ENCODE results near the gene CHRNA1. TPM values are rescaled to one million over a fixed set of nuclear protein-coding genes. Genes with fewer than 3 reads are reported as not detected.

The CHRNA1 gene
- total RNA-seq = not detected in 2 replicates

DNA sequence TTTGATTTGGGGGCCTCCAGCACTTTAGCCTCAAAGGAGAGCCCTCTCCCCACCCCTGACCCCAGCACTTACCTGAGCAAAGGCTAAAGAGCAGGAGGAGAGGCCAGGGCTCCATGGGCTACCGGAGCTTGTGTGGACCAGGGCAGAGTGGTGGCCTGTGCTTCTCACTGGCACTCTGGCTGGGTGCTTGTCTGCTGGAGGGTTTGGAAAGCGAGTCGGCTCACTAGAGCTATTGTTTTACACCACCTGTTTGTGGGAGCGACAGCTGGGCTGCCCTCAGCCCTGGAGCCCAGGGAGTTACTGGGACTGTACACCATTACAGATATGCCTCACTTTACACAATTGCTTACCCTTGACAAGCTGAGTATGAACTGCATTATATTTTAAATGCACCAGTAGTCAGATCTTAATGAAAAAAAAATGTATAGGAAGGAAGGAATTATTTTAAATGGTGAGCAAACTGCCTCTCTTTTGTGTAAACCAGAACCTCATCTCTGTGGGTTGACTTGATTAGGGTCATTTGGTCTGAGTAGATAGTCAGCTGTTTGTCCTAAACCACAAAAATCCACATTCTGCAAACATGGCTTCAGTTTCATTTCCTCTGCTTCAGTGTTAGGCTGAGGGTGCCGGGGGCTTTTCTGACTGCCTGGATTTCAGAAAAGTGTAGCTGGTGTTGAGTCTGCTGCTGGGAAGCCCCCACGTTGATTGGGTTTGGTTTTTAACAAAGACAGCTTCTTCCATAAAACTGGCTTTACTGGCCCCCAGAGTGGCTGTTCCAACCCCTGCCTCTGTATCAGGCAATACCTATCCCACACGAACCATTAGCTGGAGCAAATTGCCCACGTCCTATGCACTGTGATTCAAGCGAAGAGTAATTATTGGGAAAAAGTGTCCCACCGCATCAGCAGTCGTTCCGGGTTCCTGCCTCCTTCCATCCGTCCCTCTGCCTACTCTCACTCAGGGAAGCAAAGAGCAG is at the start of gene CHRNA1:
TSS of gene CHRNA1 (minus strand) at position 193 of the 976 bp plus-strand sequence. CDS start at position 115, 78 bp downstream.
- H3K27ac Mint-ChIP-seq = no peak within 1 kb of the TSS
- no peak within 1 kb of the TSS for H3K4me3 Mint-ChIP-seq
- intact Hi-C loops (cut with micrococcal nuclease) = no loop called here
- peaks cover 8% of the 10 kb centered on the region for H3K4me1 Mint-ChIP-seq
- H3K36me3 Mint-ChIP-seq (ENCODE audit: low read depth) = no peaks in the 10 kb centered on the region
- DNase-seq = no peak
- peaks cover 16% of the 10 kb centered on the region for H3K27me3 Mint-ChIP-seq
- H3K9me3 Mint-ChIP-seq = no peaks in the 10 kb centered on the region

DNA sequence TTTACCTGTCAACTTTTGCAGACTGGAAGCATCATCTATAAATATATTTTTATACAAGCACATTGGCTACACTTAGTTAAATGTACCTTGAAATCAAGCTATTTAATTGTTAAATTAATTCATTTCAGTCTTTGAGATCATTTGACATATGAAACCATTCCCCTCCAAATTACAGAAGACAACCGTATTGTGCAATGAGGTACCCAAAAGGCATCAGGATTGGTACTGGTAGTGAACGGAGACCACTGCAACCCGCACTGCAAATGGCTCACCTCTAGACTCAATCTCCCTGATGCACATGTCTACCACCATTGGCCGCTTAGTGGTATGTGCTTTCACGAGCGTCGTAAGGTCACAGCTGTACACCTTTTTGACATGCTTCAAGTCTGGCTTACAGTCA is 47.8 kb upstream of the CHRNA1 start:
- H3K9me3 Mint-ChIP-seq = no peaks in the 10 kb centered on the region
- no peak for DNase-seq
- H3K27ac Mint-ChIP-seq = no peak overlapping the region
- no peak overlapping the region for H3K4me3 Mint-ChIP-seq
- H3K27me3 Mint-ChIP-seq = no peaks in the 10 kb centered on the region
- no peaks in the 10 kb centered on the region for H3K36me3 Mint-ChIP-seq (ENCODE audit: low read depth)
- intact Hi-C loops (cut with micrococcal nuclease) = no loop called here
- peaks cover 4% of the 10 kb centered on the region for H3K4me1 Mint-ChIP-seq

DNA sequence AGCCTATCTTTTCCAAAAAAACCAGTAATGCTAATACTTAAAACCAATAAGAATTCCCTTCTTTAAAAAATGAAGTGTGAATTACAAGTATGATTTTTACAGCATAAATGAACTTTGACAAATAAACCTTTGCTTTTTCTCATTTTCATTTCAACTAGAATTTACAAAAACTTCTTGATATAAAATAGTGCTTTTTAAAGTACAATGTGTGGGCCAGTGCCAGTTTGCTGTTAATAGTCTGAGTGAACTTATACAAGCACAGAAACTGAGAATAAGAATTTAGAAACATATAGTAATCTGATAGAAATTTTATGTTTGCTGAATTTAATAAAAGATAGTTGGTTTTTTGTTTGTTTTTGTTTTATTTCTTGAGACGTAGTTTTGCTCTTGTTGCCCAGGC is 43.7 kb upstream of the CHRNA1 start:
- peaks cover 9% of the 10 kb centered on the region for H3K27me3 Mint-ChIP-seq
- peaks cover 4% of the 10 kb centered on the region for H3K4me1 Mint-ChIP-seq
- no peak for DNase-seq
- intact Hi-C loops (cut with micrococcal nuclease) = no loop called here
- H3K27ac Mint-ChIP-seq = no peak overlapping the region
- H3K4me3 Mint-ChIP-seq = no peak overlapping the region
- H3K36me3 Mint-ChIP-seq (ENCODE audit: low read depth) = no peaks in the 10 kb centered on the region
- no peaks in the 10 kb centered on the region for H3K9me3 Mint-ChIP-seq

DNA sequence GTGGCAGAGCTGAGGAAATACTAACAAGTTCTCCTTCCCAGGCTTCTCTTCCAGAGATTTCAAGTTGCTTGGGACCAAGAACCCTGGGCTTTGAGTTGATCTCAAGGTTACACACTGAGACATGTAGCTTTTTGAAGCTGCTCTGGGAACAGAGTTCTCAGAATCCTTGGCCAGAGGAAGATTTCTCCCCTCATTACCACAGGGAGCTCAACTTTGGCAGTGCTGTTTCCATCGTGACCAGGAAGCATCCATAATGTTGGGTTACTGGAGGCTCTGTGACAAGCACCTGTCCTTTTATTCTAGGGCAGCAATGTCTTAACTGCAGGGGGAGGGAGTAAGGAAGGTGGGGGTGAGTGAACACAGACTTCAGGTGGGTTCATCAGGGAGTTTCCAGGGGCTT is 41.5 kb upstream of the CHRNA1 start:
- H3K9me3 Mint-ChIP-seq = no peaks in the 10 kb centered on the region
- H3K4me1 Mint-ChIP-seq = peaks cover 4% of the 10 kb centered on the region
- no peak overlapping the region for H3K27ac Mint-ChIP-seq
- intact Hi-C loops (cut with micrococcal nuclease) = no loop called here
- no peaks in the 10 kb centered on the region for H3K36me3 Mint-ChIP-seq (ENCODE audit: low read depth)
- DNase-seq = no peak
- no peak overlapping the region for H3K4me3 Mint-ChIP-seq
- peaks cover 9% of the 10 kb centered on the region for H3K27me3 Mint-ChIP-seq

DNA sequence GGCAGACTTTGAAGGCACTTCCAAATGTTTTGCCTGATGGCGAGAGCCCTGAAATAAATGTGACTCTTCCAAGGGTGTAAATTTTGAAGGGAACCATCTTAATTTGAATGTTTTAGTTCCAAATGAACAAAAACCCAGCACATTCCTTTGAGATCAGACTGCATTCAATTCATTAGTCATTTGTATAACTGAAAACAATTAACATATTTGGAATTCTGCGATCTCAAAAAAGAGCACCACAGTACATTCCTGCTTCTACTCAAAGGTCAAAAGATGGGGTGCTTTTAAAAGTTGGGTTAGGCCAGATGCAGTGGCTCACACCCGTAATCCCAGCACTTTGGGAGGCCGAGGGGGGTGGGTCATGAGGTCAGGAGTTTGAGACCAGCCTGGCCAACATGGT is 38.2 kb upstream of the CHRNA1 start:
- no peaks in the 10 kb centered on the region for H3K4me1 Mint-ChIP-seq
- no peak for DNase-seq
- H3K27me3 Mint-ChIP-seq = peaks cover 9% of the 10 kb centered on the region
- no peaks in the 10 kb centered on the region for H3K9me3 Mint-ChIP-seq
- no peaks in the 10 kb centered on the region for H3K36me3 Mint-ChIP-seq (ENCODE audit: low read depth)
- H3K27ac Mint-ChIP-seq = no peak overlapping the region
- no peak overlapping the region for H3K4me3 Mint-ChIP-seq
- intact Hi-C loops (cut with micrococcal nuclease) = no loop called here

DNA sequence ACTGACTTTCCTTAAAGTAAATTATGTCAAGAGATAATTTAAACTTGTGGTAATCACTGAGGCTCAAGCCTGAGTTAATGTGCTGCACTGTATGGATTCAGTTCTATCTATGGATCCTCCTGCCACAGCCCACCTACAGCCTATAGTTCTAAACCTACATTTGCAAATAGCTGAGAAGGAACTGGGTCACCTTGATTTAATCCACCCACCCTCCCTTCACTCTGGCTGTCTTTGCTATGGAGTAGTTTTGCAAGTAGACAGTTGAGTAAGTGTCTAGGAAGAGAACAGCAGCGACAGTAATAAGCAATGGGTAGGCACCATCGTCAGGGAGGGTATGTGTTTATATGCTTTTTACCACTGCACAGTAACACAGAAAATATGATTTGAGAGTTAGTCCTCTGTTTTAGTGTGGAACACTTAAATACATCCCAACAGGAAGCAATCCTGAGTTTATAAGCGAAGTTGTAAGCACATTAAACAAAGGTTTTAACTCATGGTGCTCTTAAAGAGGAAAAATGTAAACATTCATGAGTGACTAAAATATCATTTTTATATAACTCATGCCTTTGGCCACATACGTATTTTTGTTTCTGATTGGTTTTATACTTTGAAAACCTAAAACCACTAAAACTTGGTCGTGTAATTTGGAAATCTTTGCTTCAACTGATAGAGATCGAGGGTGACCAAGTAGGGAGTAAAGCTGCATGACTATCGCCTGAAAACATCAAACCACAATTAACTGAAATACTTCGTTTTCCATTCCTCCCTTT is 36.3 kb upstream of the CHRNA1 start:
- no peak overlapping the region for H3K27ac Mint-ChIP-seq
- intact Hi-C loops (cut with micrococcal nuclease) = no loop called here
- no peaks in the 10 kb centered on the region for H3K9me3 Mint-ChIP-seq
- H3K27me3 Mint-ChIP-seq = peaks cover 9% of the 10 kb centered on the region
- peaks cover 9% of the 10 kb centered on the region for H3K4me1 Mint-ChIP-seq
- no peak for DNase-seq
- no peaks in the 10 kb centered on the region for H3K36me3 Mint-ChIP-seq (ENCODE audit: low read depth)
- H3K4me3 Mint-ChIP-seq = no peak overlapping the region

DNA sequence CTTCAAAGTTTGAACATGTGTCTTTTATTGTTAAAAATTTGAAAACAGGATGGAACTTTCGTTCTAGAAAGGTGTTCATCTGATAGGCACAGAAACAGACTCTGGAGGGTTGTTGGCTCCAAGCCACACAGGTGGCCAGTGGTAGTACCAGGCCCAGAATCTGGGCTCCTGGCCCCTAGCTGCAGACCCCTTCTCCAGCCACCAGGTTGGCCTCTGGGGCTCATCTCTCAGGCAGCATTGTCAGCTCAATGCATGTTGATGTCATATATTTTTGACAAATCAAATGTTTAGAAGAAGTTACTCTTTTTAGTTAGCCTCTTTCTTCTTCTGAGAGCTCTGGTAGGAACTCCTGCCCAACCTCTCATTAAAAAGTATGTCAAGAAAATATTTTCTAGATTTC is 34.5 kb upstream of the CHRNA1 start:
- Mint-ChIP-seq H3K36me3 (ENCODE audit: low read depth) (no peaks in the 10 kb centered on the region), H3K4me1 (peaks cover 19% of the 10 kb centered on the region), H3K27me3 (no peaks in the 10 kb centered on the region), H3K4me3 (no peak overlapping the region), H3K9me3 (no peaks in the 10 kb centered on the region), H3K27ac (no peak overlapping the region)
- intact Hi-C loops (cut with micrococcal nuclease) = loop anchor here (10.0 kb wide), 1 partner anchor 356 kb away; no protein-coding TSS in a partner anchor
- DNase-seq = no peak

DNA sequence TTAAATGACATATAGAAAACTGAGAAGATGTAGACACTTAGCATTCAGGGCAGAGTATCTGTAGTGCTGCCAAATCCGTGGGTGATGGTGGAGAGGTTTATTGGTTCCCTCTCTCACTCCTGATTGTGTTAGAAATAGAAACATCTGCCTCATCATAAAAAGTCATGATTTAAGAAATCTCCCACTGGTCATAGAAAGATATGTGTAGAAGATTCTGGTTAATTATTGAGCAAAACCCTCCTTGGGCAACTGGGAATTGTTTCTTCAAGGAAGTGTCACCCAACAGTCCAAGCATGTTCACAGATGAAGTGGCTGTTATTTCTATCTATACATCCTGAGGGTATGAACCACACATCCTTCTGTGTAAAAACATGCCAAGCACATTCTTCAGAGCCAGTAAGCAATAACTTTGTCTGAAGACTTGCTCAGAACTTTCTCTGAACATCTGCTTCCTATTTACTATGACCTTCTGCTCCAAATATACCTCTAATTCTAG is 33.6 kb upstream of the CHRNA1 start:
- DNase-seq = no peak
- no peak overlapping the region for H3K4me3 Mint-ChIP-seq
- intact Hi-C loops (cut with micrococcal nuclease) = loop anchor here (10.0 kb wide), 1 partner anchor 357 kb away; no protein-coding TSS in a partner anchor
- no peaks in the 10 kb centered on the region for H3K9me3 Mint-ChIP-seq
- no peaks in the 10 kb centered on the region for H3K36me3 Mint-ChIP-seq (ENCODE audit: low read depth)
- H3K27ac Mint-ChIP-seq = no peak overlapping the region
- H3K4me1 Mint-ChIP-seq = peaks cover 19% of the 10 kb centered on the region
- H3K27me3 Mint-ChIP-seq = no peaks in the 10 kb centered on the region

DNA sequence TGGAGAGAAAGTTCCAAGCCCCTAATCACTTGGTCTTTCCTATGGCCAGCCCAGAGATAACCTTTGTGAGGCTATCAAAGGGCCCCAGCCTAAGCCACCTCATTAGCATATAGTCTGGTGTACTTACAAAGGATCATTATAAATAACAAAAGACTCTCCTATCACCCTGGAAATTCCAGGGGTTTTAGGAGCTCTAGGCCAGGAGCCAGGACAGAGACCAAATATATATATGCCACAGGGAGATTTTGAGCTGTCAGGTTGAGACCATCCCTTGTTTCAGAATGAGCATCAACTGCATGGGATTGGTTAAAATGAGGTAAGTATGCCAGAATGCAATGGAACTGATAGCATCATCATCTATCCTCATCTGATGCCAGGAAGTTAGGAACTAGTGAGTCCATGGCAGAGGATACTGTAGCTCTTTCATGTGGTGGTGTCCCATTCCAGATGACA is 32.1 kb upstream of the CHRNA1 start:
- peak overlapping the region; percentile 70 for H3K27ac Mint-ChIP-seq
- no peaks in the 10 kb centered on the region for H3K36me3 Mint-ChIP-seq (ENCODE audit: low read depth)
- H3K27me3 Mint-ChIP-seq = no peaks in the 10 kb centered on the region
- no peaks in the 10 kb centered on the region for H3K9me3 Mint-ChIP-seq
- no peak overlapping the region for H3K4me3 Mint-ChIP-seq
- intact Hi-C loops (cut with micrococcal nuclease) = loop anchor here (10.0 kb wide), 1 partner anchor 358 kb away; no protein-coding TSS in a partner anchor
- peaks cover 25% of the 10 kb centered on the region for H3K4me1 Mint-ChIP-seq
- no peak for DNase-seq

DNA sequence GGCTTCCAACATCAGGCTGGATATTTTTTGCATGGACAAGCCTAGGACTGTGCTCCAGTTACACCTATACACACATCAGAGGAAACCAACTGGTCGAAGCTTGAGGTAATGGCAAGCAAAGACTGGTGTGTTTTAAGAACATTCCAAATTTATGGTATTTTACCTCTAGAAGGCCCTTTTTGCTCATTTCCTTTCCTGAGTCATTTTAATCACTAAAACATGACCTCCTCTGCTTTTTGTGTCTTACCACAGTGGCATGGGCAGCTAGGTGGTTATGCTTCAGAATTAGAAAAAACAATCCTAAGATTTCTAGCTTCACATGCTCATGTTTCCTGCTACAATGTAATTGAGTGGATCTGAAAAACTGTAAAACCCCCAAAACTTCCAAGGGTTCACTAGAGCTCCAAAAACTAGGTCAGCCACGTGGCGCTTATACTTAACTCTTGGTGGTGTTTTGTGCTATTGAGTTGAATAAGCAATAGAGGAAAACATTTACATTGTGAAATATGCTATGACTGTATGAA is 30.6 kb upstream of the CHRNA1 start:
- Mint-ChIP-seq H3K4me1 (peaks cover 25% of the 10 kb centered on the region), H3K9me3 (no peaks in the 10 kb centered on the region), H3K27me3 (no peaks in the 10 kb centered on the region), H3K36me3 (ENCODE audit: low read depth) (no peaks in the 10 kb centered on the region), H3K4me3 (no peak overlapping the region), H3K27ac (peak overlapping the region; percentile 68)
- no peak for DNase-seq
- intact Hi-C loops (cut with micrococcal nuclease) = loop anchor here (1.0 to 10.0 kb wide), 5 partner anchors 17 to 360 kb away; no protein-coding TSS in a partner anchor

DNA sequence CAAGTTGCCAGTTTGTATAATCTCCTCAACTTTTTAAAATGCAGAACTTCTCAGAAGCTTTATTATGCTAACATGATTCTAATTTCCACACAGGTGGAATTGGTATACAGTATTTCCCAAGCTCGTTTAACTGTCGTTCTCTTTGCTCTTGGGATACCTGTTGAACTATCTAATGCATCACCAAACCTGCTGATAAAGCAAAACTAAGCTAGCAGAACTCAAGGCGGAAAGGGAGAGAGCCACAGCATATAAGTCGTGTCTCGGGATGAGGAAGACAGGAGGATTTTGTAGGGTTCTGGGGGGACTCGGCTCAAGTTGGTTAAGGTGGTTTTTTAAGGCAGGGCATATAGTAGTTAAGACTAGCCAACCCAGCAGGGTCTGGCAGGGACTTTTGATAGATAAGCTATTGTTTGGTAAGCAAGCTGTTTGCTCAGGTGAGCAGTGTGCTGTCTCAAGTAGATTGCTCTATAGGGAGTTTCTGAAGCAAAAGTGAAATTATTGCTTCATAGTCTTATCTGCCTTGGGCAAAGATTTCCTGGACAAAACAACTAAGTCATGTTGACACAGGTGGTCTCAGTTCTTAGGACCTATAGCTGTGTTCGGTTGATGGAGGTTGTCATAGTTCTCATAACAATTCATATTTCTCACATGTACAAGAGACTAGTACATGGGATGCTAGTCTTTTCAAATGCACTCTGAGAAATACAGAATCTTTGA is 28.2 kb upstream of the CHRNA1 start:
- Mint-ChIP-seq H3K4me3 (no peak overlapping the region), H3K9me3 (no peaks in the 10 kb centered on the region), H3K27ac (no peak overlapping the region), H3K4me1 (peaks cover 36% of the 10 kb centered on the region), H3K27me3 (no peaks in the 10 kb centered on the region), H3K36me3 (ENCODE audit: low read depth) (no peaks in the 10 kb centered on the region)
- intact Hi-C loops (cut with micrococcal nuclease) = loop anchor here (10.0 kb wide), 1 partner anchor 362 kb away; no protein-coding TSS in a partner anchor
- DNase-seq = no peak

DNA sequence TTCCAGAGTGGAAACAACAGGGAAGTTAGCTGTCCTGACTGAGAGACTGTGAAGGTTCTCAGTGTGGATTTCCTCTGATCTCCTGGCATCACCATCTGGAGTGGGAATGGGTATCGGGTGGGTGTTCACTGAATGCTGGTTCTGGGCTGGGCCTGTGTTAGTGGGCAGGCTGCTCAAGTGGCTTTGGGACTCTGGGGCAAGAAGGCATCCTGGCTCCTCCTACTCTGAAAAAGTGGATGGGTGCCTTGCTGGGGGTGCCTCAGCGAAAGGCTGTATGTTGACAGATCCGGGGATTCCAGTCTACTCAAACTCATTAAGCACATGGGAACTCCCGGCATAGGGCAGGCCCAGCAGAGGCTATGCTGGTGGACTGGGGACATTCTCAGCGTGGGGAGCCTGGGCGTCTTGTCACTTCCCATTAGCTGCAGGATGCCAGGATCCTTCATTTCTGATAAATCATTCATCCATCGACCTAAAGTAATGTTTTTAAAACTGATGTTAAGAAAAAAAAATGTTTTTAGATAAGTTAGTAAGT is 27.5 kb upstream of the CHRNA1 start:
- DNase-seq = no peak
- Mint-ChIP-seq H3K4me1 (peaks cover 38% of the 10 kb centered on the region), H3K27ac (no peak overlapping the region), H3K36me3 (ENCODE audit: low read depth) (no peaks in the 10 kb centered on the region), H3K27me3 (no peaks in the 10 kb centered on the region), H3K9me3 (no peaks in the 10 kb centered on the region), H3K4me3 (no peak overlapping the region)
- intact Hi-C loops (cut with micrococcal nuclease) = loop anchor here (10.0 kb wide), 1 partner anchor 363 kb away; no protein-coding TSS in a partner anchor

DNA sequence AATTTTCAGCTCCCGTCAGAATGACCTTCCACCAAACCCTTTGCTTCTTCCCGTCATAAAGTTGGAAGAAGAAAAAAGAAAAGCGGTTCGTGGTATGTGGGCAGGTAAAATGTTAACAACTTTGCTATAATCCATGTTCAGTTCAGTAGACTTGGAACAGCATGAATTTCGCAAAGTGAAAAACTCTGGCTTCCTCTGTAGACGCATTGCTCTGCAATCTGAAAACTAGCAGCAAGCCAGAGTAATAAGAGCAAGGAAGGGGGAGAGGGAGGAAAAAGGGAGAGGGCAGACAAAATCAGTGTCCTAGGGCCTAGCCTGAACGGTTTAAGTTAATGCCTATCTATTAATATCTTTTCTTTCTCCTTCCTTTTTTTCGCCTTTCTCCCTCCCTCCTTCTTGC is 26.7 kb upstream of the CHRNA1 start:
- peaks cover 33% of the 10 kb centered on the region for H3K4me1 Mint-ChIP-seq
- no peaks in the 10 kb centered on the region for H3K36me3 Mint-ChIP-seq (ENCODE audit: low read depth)
- no peak for DNase-seq
- no peak overlapping the region for H3K27ac Mint-ChIP-seq
- H3K9me3 Mint-ChIP-seq = no peaks in the 10 kb centered on the region
- no peaks in the 10 kb centered on the region for H3K27me3 Mint-ChIP-seq
- intact Hi-C loops (cut with micrococcal nuclease) = loop anchor here (10.0 kb wide), 1 partner anchor 364 kb away; no protein-coding TSS in a partner anchor
- no peak overlapping the region for H3K4me3 Mint-ChIP-seq

Measured in activated CD4-positive, alpha-beta T cell treated with anti-CD3 and anti-CD28 coated beads, Interleukin-2, amount 10 ng/mL, durations not matched to agents 24 days and 14 days (primary cell).